ENCODE results near the gene TCEAL2.
"Not testable (repeated sequence)": the region's sequence is repeated elsewhere in the genome, so short reads cannot be mapped to it uniquely, and the experiment has no call there.

- not testable (repeated sequence) for TF ChIP-seq SRF (IDR thresholded peaks at IDR 0.05; ENCODE audit: low read depth in 2 of 2, low read length in 2 of 2); PAX8 (IDR thresholded peaks at IDR 0.05); HDAC2 (IDR thresholded peaks at IDR 0.05); EZH2 (IDR thresholded peaks at IDR 0.05; ENCODE audit: borderline replicate concordance, control insufficient read depth, low read depth, low read length); CEBPB (IDR thresholded peaks at IDR 0.05; ENCODE audit: borderline replicate concordance in 1 of 2, low read depth in 2 of 2, low read length in 2 of 2); TCF12 (IDR thresholded peaks at IDR 0.05; ENCODE audit: low read depth, low read length); RELA (IDR thresholded peaks at IDR 0.05; ENCODE audit: borderline replicate concordance, partially characterized antibody); KLF5 (IDR thresholded peaks at IDR 0.05; ENCODE audit: partially characterized antibody); LARP7 (IDR thresholded peaks at IDR 0.05); CBFB (IDR thresholded peaks at IDR 0.05; ENCODE audit: low read depth); NFYB (IDR thresholded peaks at IDR 0.05; ENCODE audit: insufficient read depth, low read depth, low read length); FOXM1 (IDR thresholded peaks at IDR 0.05; ENCODE audit: low read depth, low read length)
- TF ChIP-seq, protein P1, sequence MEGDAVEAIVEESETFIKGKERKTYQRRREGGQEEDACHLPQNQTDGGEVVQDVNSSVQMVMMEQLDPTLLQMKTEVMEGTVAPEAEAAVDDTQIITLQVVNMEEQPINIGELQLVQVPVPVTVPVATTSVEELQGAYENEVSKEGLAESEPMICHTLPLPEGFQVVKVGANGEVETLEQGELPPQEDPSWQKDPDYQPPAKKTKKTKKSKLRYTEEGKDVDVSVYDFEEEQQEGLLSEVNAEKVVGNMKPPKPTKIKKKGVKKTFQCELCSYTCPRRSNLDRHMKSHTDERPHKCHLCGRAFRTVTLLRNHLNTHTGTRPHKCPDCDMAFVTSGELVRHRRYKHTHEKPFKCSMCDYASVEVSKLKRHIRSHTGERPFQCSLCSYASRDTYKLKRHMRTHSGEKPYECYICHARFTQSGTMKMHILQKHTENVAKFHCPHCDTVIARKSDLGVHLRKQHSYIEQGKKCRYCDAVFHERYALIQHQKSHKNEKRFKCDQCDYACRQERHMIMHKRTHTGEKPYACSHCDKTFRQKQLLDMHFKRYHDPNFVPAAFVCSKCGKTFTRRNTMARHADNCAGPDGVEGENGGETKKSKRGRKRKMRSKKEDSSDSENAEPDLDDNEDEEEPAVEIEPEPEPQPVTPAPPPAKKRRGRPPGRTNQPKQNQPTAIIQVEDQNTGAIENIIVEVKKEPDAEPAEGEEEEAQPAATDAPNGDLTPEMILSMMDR (IDR thresholded peaks at IDR 0.05 in 2 of 3, conservative IDR thresholded peaks at IDR 0.05 in 1 of 3; ENCODE audit: control insufficient read depth in 2 of 3, extremely low read depth in 1 of 3, insufficient read depth in 1 of 3, low read depth in 3 of 3, low read length in 3 of 3) = not testable (repeated sequence)
These were observed 15.4 kb downstream of the TCEAL2 start for GRCh38 chrX:102140876-102141275.

Data from GM12878 (cell line).